MM.1S (cell line): ENCODE results near the gene ABHD12.

Source experiments
- DNase-seq: peaks from one replicate; pipeline ENCODE4 v3.0.0-alpha.2; 2015
- H2AFZ ChIP-seq: fragments of 300-600 bp; sonication (generic); 2 replicates; pipeline ENCODE4 v1.6.0; 2016; ENCODE audit warnings: antibody characterized with exemption, low read length
- H3F3A ChIP-seq: fragments of 300-600 bp; sonication (generic); 2 replicates; pipeline ENCODE4 v1.6.1; 2016; ENCODE audit warnings: mild to moderate bottlenecking, antibody characterized with exemption, low read length, moderate library complexity, mixed read lengths; ENCODE audit not compliant: insufficient read depth
- H3K27ac ChIP-seq: fragments of 300-600 bp; sonication (generic); 2 replicates; pipeline ENCODE4 v1.5.1; 2016; ENCODE audit warnings: mild to moderate bottlenecking, low read length
- H3K27me3 ChIP-seq: fragments of 300-600 bp; sonication (generic); replicated peaks from 2 replicates; pipeline ENCODE4 v1.6.0; 2016; ENCODE audit warnings: low read length; ENCODE audit not compliant: insufficient read depth
- H3K36me3 ChIP-seq: fragments of 300-600 bp; sonication (generic); replicated peaks from 2 replicates; pipeline ENCODE4 v1.6.1; 2016; ENCODE audit warnings: mild to moderate bottlenecking, low read length, mixed read lengths; ENCODE audit not compliant: insufficient read depth
- H3K4me1 ChIP-seq: fragments of 300-600 bp; sonication (generic); 2 replicates; pipeline ENCODE4 v1.6.1; 2016; ENCODE audit warnings: low read length, mixed read lengths
- H3K4me2 ChIP-seq: fragments of 300-600 bp; sonication (generic); 2 replicates; pipeline ENCODE4 v1.6.0; 2016; ENCODE audit warnings: low read depth, low read length
- H3K4me3 ChIP-seq: fragments of 300-600 bp; sonication (generic); 2 replicates; pipeline ENCODE4 v1.5.1; 2016; ENCODE audit warnings: low read length, mixed read lengths
- H3K79me2 ChIP-seq: fragments of 300-600 bp; sonication (generic); 2 replicates; pipeline ENCODE4 v1.6.1; 2016; ENCODE audit warnings: mixed run types, low read length, mixed read lengths
- H3K9ac ChIP-seq: fragments of 300-600 bp; sonication (generic); 2 replicates; pipeline ENCODE4 v1.6.1; 2016; ENCODE audit warnings: low read length, mixed read lengths
- H3K9me2 ChIP-seq: fragments of 300-600 bp; sonication (generic); replicated peaks from 2 replicates; pipeline ENCODE4 v1.6.1; 2016; ENCODE audit warnings: mild to moderate bottlenecking, low read length, mixed read lengths; ENCODE audit not compliant: insufficient read depth
- H3K9me3 ChIP-seq: fragments of 300-600 bp; sonication (generic); replicated peaks from 2 replicates; pipeline ENCODE4 v1.6.1; 2016; ENCODE audit warnings: mild to moderate bottlenecking, low read length, mixed read lengths; ENCODE audit not compliant: insufficient read depth
- H4K20me1 ChIP-seq: fragments of 300-600 bp; sonication (generic); 2 replicates; pipeline ENCODE4 v1.6.1; 2016; ENCODE audit warnings: mild to moderate bottlenecking, low read length, moderate library complexity, mixed read lengths; ENCODE audit not compliant: insufficient read depth
- CTCF ChIP-seq: fragments of 300-600 bp; sonication (generic); IDR thresholded peaks from 2 replicates; pipeline ENCODE4 v1.5.1; 2016; ENCODE audit warnings: antibody characterized with exemption, low read length, mixed read lengths
- EZH2 ChIP-seq: fragments of 300-600 bp; sonication (generic); optimal IDR thresholded peaks from 2 replicates; pipeline ENCODE3; 2017; ENCODE audit warnings: low read depth, mild to moderate bottlenecking, antibody characterized with exemption, low read length, mixed read lengths
- EZH2phosphoT487 ChIP-seq: fragments of 300-600 bp; sonication (generic); IDR thresholded peaks from 2 replicates; pipeline ENCODE4 v1.6.1; 2018; ENCODE audit warnings: antibody characterized with exemption, low read length

The ABHD12 gene

GRCh38 chr20:25257756-25258475, 132.7 kb downstream of the ABHD12 start:
- Histone ChIP-seq H3K79me2 (peaks cover 66% of the 10 kb centered on the region), H3F3A (no peaks in the 10 kb centered on the region), H4K20me1 (no peaks in the 10 kb centered on the region)

GRCh38 chr20:25257130-25257529, 133.5 kb downstream of the ABHD12 start:
- Histone ChIP-seq H3K36me3 (peaks cover 10% of the 10 kb centered on the region), H3K9ac (no peak overlapping the region), H3K9me3 (no peaks in the 10 kb centered on the region), H3K4me2 (no peak overlapping the region), H2AFZ (no peak overlapping the region), H3K4me1 (no peaks in the 10 kb centered on the region), H3K9me2 (no peaks in the 10 kb centered on the region), H3K79me2 (peaks cover 74% of the 10 kb centered on the region), H3K27ac (no peak overlapping the region), H3F3A (no peaks in the 10 kb centered on the region), H4K20me1 (no peaks in the 10 kb centered on the region), H3K27me3 (no peaks in the 10 kb centered on the region), H3K4me3 (no peak overlapping the region)
- TF ChIP-seq EZH2 (no peak), EZH2phosphoT487 (no peak), CTCF (no peak)
- DNase-seq = no peak

More at GRCh38 chr20:25257756-25258475, 132.7 kb downstream of the ABHD12 start:
- no peak overlapping the region for H3K27ac ChIP-seq
- no peak for TF ChIP-seq CTCF
- TF ChIP-seq EZH2phosphoT487 = no peak
- no peak for TF ChIP-seq EZH2
- H3K4me3 ChIP-seq = no peak overlapping the region
- no peaks in the 10 kb centered on the region for H3K4me1 ChIP-seq
- H3K4me2 ChIP-seq = no peak overlapping the region
- peaks cover 10% of the 10 kb centered on the region for H3K36me3 ChIP-seq
- DNase-seq = no peak
- no peak overlapping the region for H2AFZ ChIP-seq
- H3K27me3 ChIP-seq = no peaks in the 10 kb centered on the region
- H3K9me2 ChIP-seq = no peaks in the 10 kb centered on the region
- no peak overlapping the region for H3K9ac ChIP-seq
- no peaks in the 10 kb centered on the region for H3K9me3 ChIP-seq

GRCh38 chr20:25256226-25256859, 134.3 kb downstream of the ABHD12 start:
- no peaks in the 10 kb centered on the region for H3F3A ChIP-seq
- H3K36me3 ChIP-seq = peaks cover 10% of the 10 kb centered on the region
- no peak overlapping the region for H3K27ac ChIP-seq
- H3K27me3 ChIP-seq = no peaks in the 10 kb centered on the region
- TF ChIP-seq EZH2 (no peak), CTCF (no peak), EZH2phosphoT487 (no peak)
- H3K4me2 ChIP-seq = no peak overlapping the region
- no peak overlapping the region for H2AFZ ChIP-seq
- H3K4me1 ChIP-seq = no peaks in the 10 kb centered on the region
- no peak overlapping the region for H3K4me3 ChIP-seq
- no peak for DNase-seq
- H3K9ac ChIP-seq = no peak overlapping the region
- H4K20me1 ChIP-seq = no peaks in the 10 kb centered on the region
- no peaks in the 10 kb centered on the region for H3K9me3 ChIP-seq
- H3K9me2 ChIP-seq = no peaks in the 10 kb centered on the region
- H3K79me2 ChIP-seq = peaks cover 82% of the 10 kb centered on the region
